Kidney (tissue), 14 donors: Measurements from ENCODE around the gene TGM1. TPM values are rescaled to one million over a fixed set of nuclear protein-coding genes. Genes with fewer than 3 reads are reported as not detected.
A peak's percentile ranks its signal among the peaks of the same experiment; 100 is the strongest.
"Not testable (repeated sequence)": the region's sequence is repeated elsewhere in the genome, so short reads cannot be mapped to it uniquely, and the experiment has no call there.

Experiments
- DNase-seq, 5 donors: peaks; one replicate each; pipeline ENCODE4 v3.0.0-alpha.2; 2013 to 2020
- FAIRE-seq: peaks from 2 replicates; lab custom pipeline; 2012; peaks lifted over from hg19 to GRCh38; lab: Jason Lieb, UNC
- H3K27ac ChIP-seq, 2 donors: one replicate each; pipeline ENCODE4 v1.7.0; 2013; ENCODE audit warnings: low read depth in 2 of 2, low read length in 2 of 2, inconsistent platforms in 1 of 2
- H3K27me3 ChIP-seq: one replicate; pipeline ENCODE4 v1.7.1; 2013; ENCODE audit warnings: low read length, inconsistent platforms; ENCODE audit not compliant: control insufficient read depth, insufficient read depth
- H3K36me3 ChIP-seq, 3 donors: one replicate each; pipeline versions ENCODE4 v1.7.0 to v1.7.1; 2013; ENCODE audit warnings: low read length in 3 of 3, control low read depth in 1 of 3, inconsistent platforms in 1 of 3; ENCODE audit not compliant: insufficient read depth in 3 of 3, control insufficient read depth in 2 of 3
- H3K4me1 ChIP-seq, 3 donors: one replicate each; pipeline versions ENCODE4 v1.7.0 to v1.7.1; 2013; ENCODE audit warnings: low read length in 3 of 3, inconsistent platforms in 1 of 3, low read depth in 1 of 3; ENCODE audit not compliant: control insufficient read depth in 2 of 3, insufficient read depth in 2 of 3
- H3K4me3 ChIP-seq, 3 donors: one replicate each; pipeline versions ENCODE4 v1.7.0 to v1.8.1; 2013; ENCODE audit warnings: low read length in 3 of 3, control low read depth in 1 of 3, inconsistent platforms in 1 of 3
- H3K9ac ChIP-seq, 3 donors: one replicate each; pipeline versions ENCODE4 v1.7.0 to v1.7.1; 2013; ENCODE audit warnings: low read length in 3 of 3, control low read depth in 1 of 3, inconsistent platforms in 1 of 3
- H3K9me3 ChIP-seq, 3 donors: one replicate each; pipeline versions ENCODE4 v1.7.0 to v1.7.1; 2013; ENCODE audit warnings: low read length in 3 of 3, control low read depth in 1 of 3, inconsistent platforms in 1 of 3; ENCODE audit not compliant: control insufficient read depth in 2 of 3, insufficient read depth in 1 of 3
- intact Hi-C: fragments of 100-400 bp; cut with DNase I; formaldehyde crosslinking; loops from one replicate; pipeline ENCODE4 v1.11.1; 2022
- polyA plus RNA-seq: library from polyadenylated mRNA; stranded (reverse); fragments of 350-450 nt; fragmentation: Illumina TruSeq; extraction: RNeasy Lipid Tissue Mini Kit (QIAGEN cat#74804); gene quantifications from one replicate; pipeline ENCODE4 v1.2.3, GENCODE V29; 2014; ENCODE audit warnings: low read depth, low replicate concordance; ENCODE audit not compliant: insufficient read depth
- total RNA-seq: library from RNA; stranded (reverse); fragmentation: NEBNext Ultra II Directional; extraction: Animal tissue kit (Norgen Biotek cat#: 25700); gene quantifications from one replicate; pipeline ENCODE4 v1.2.1, GENCODE V29; 2021
- TF ChIP-seq, protein P1 (sequence below): IDR thresholded peaks from 3 replicates; pipeline ENCODE4 v1.5.1; 2012; ENCODE audit warnings: mild to moderate bottlenecking, moderate library complexity, borderline replicate concordance; ENCODE audit not compliant: insufficient read depth; ENCODE audit errors: extremely low read depth
- donor health status: control.
- donor health status: control.
- donor health status: control.
- donor health status: control.
- donor health status: control.
- donor health status: DM: yes; HTN: yes; CAD: no.
- donor health status: Normal renal cell carcinoma (clear cell type).

Gene TGM1
- total and polyA plus RNA-seq, 2 donors from 2014 or later: 4.5 to 13.1 TPM

DNA sequence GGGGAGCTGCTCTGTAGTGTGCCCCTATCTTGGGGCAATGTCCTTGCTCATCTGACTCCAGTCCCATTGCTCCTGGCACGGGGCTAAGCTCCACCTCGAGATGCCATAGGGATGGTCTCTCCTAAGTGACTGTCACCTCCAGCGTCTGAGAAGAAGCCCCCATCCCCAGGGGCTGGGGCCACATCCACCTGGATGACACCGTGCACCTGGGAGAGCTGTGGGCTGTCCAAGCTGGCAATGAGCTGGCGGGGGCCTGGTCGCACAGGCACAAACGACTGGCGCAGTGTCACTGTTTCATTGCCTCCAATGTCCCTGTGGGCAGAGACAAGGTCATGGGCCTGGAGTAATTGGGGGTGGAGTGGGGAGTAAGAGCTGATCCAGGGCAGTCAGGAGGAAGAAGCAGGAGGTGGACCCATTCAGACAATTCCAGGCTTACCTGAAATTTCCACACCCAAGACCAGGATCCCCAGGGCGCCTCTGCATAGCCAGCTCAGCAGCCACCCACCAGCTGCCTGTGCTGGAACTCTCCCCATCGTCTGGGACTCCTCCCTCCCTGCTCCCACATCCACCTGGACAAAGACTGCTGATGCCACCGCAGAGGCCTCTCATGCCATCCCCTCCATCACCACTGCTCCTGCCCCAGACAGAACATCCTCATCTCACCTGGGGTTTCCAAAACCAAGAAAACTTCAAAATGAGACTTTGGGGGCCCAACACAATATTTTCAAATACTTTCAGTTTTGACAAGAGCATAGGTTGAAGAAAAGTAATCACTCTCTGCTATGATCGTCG lies 13.6 kb downstream of the TGM1 start:
- intact Hi-C loops: loop anchor here (10.0 kb wide), 1 partner anchor 55 kb away; the partner anchor contains the start of gene CIDEB
- no peak for FAIRE-seq
- H3K9me3 ChIP-seq: no peaks in the 10 kb centered on the region

DNA sequence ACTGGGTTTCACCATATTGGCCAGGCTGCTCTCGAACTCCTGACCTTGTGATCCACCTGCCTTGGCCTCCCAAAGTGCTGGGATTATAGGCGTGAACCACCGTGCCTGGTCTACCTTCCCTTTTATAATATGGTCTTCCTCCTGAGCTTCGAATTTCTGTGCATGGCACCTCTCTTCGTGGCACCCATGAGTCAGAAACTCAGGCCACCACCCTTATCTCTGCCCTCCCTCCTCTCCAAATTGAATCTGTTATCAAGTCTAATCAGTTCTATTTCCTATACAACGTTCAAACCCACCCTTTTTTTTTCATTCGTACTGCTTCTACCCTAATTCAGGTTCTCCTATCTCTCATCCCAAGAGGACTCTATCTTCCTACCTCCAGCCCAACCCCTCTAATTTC lies 15.6 kb downstream of the TGM1 start:
- no peak overlapping the region for H3K9ac ChIP-seq
- H3K9me3 ChIP-seq: no peaks in the 10 kb centered on the region
- TF ChIP-seq, protein P1, sequence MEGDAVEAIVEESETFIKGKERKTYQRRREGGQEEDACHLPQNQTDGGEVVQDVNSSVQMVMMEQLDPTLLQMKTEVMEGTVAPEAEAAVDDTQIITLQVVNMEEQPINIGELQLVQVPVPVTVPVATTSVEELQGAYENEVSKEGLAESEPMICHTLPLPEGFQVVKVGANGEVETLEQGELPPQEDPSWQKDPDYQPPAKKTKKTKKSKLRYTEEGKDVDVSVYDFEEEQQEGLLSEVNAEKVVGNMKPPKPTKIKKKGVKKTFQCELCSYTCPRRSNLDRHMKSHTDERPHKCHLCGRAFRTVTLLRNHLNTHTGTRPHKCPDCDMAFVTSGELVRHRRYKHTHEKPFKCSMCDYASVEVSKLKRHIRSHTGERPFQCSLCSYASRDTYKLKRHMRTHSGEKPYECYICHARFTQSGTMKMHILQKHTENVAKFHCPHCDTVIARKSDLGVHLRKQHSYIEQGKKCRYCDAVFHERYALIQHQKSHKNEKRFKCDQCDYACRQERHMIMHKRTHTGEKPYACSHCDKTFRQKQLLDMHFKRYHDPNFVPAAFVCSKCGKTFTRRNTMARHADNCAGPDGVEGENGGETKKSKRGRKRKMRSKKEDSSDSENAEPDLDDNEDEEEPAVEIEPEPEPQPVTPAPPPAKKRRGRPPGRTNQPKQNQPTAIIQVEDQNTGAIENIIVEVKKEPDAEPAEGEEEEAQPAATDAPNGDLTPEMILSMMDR: no peak
- DNase-seq (no peak), FAIRE-seq (no peak)
- H3K27ac ChIP-seq: no peak overlapping the region
- H3K4me3 ChIP-seq: no peak overlapping the region
- H3K4me1 ChIP-seq: peaks cover 0 to 6% (median 4%) of the 10 kb centered on the region in 3 donors
- no peaks in the 10 kb centered on the region for H3K27me3 ChIP-seq
- no peaks in the 10 kb centered on the region for H3K36me3 ChIP-seq
- intact Hi-C loops: no loop called here

More for the DNA sequence above, 13.6 kb downstream of the TGM1 start:
- no peak overlapping the region for H3K9ac ChIP-seq
- no peaks in the 10 kb centered on the region for H3K4me1 ChIP-seq
- no peaks in the 10 kb centered on the region for H3K27me3 ChIP-seq
- DNase-seq: no peak
- H3K36me3 ChIP-seq: no peaks in the 10 kb centered on the region
- no peak overlapping the region for H3K27ac ChIP-seq
- TF ChIP-seq, protein P1: no peak
- no peak overlapping the region for H3K4me3 ChIP-seq

DNA sequence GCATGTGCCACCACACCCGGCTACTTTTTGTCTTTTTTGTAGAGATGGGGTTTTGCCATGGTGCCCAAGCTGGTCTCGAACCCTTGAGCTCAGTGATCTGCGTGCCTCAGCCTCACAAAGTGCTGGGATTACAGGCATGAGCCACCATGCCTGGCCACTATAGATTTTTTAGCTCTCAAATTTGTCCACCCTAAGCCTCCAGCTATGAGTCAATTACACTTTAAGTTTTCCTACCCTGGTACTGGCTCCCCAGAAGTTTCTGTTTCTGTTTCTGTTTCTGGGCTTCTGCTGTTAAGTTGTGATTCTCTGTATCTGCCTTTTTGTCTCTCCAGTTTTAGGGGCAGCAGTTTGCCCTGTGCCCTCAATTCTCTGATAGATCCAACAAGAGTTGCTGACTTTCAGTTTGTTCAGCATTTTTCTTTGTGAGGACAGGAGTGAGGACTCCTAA lies 16.2 kb downstream of the TGM1 start:
- Histone ChIP-seq H3K9me3 (no peaks in the 10 kb centered on the region), H3K27me3 (no peaks in the 10 kb centered on the region), H3K27ac (no peak overlapping the region), H3K4me1 (peaks cover 0 to 7% (median 4%) of the 10 kb centered on the region in 3 donors), H3K9ac (no peak overlapping the region), H3K36me3 (no peaks in the 10 kb centered on the region), H3K4me3 (no peak overlapping the region)
- DNase-seq: peak in 1 of 5 donors; percentile 9
- FAIRE-seq: no peak
- TF ChIP-seq, protein P1: no peak
- intact Hi-C loops: no loop called here

DNA sequence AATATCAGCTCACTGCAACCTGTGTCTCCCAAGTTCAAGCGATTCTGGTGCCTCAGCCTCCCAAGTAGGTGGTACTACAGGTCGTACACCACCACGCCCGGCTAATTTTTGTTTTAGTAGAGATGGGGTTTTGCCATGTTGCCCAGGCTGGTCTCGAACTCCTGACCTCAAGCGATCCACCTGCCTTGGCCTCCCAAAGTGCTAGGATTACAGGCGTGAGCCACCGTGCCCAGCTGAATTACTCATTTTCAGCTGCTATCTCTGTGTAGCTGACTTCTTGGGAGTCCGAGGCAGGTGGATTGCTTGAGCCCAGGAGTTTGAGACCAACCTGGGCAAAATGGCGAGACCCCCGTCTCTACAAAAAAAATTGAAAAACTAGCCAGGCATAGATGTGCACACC lies 17.6 kb downstream of the TGM1 start:
- H3K36me3 ChIP-seq, H3K9me3 ChIP-seq, intact Hi-C loops, FAIRE-seq, H3K4me3 ChIP-seq, H3K27ac ChIP-seq, H3K9ac ChIP-seq, H3K27me3 ChIP-seq: not testable (repeated sequence)
- peaks cover 0 to 19% (median 11%) of the 10 kb centered on the region in 3 donors for H3K4me1 ChIP-seq
- DNase-seq: peak in 1 of 5 donors; percentile 19
